ENCODE results near the gene COPS4.
A peak's percentile ranks its signal among the peaks of the same experiment; 100 is the strongest.

The COPS4 gene

DNA sequence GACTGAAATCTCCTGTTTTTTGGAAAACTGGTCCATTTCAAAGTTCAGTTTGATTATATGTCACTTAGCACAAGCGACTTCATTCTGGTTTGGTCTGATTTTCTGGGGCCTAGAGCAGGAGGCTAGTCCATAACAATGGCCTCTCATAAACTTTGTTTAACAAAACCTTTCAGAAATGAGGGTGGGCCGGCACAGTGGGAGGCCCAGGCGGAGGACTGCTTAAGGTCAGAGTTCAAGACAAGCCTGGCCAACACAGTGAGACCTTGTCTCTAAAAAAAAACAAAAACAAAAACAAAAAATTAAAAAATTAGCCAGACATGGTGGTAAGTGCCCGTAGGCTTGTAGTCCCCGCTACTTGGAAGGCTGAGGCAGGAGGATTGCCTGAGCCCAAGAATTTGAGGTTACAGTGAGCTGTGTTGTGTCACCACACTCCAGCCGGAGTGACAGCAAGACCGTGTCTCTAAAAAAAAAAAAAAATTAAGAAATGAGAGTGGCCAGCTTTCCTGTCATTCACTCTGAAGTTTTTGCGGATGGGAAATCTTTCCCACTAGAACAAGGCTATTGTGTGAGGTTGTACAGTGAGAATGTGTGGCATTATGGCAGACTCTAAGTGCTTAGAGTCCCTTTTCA, 80.8 kb downstream of the COPS4 start:
- TF ChIP-seq, protein P1, sequence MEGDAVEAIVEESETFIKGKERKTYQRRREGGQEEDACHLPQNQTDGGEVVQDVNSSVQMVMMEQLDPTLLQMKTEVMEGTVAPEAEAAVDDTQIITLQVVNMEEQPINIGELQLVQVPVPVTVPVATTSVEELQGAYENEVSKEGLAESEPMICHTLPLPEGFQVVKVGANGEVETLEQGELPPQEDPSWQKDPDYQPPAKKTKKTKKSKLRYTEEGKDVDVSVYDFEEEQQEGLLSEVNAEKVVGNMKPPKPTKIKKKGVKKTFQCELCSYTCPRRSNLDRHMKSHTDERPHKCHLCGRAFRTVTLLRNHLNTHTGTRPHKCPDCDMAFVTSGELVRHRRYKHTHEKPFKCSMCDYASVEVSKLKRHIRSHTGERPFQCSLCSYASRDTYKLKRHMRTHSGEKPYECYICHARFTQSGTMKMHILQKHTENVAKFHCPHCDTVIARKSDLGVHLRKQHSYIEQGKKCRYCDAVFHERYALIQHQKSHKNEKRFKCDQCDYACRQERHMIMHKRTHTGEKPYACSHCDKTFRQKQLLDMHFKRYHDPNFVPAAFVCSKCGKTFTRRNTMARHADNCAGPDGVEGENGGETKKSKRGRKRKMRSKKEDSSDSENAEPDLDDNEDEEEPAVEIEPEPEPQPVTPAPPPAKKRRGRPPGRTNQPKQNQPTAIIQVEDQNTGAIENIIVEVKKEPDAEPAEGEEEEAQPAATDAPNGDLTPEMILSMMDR (IDR thresholded peaks at IDR 0.05): no peak
- H3K4me3 ChIP-seq (ENCODE audit: low read depth in 1 of 2, low read length in 1 of 2): no peak overlapping the region
- peak overlapping the region; percentile 91 for H3K27ac ChIP-seq

DNA sequence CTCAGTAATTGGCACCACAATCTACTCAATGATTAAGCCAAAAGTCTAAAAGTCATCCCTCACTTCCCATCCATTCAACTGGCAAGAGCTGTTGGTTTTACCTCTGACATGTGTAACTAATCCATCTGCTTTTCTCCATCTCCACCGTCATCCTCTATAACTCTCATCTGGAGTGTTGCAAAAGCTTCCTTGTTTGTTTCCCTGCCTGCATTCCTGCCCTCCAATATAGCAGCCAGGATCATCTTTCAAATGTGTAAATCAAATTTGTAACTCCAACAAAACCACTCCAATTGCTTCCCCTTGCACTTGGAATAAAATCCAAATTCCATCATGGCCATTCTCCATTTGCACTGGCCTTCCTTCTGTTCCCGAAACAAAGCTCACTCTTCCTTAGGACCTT, 83.9 kb downstream of the COPS4 start:
- H3K4me1 ChIP-seq (ENCODE audit: control insufficient read depth in 1 of 2, insufficient read depth in 1 of 2, low read depth in 1 of 2, low read length in 1 of 2): peaks cover 87 to 97% of the 10 kb centered on the region in 2 experiments
- H3K4me3 ChIP-seq (ENCODE audit: low read depth in 1 of 2, low read length in 1 of 2): no peak overlapping the region
- H3K27ac ChIP-seq: peak overlapping the region; percentile 42
- TF ChIP-seq, protein P1 (IDR thresholded peaks at IDR 0.05): no peak
- no peaks in the 10 kb centered on the region for H3K27me3 ChIP-seq
- no peaks in the 10 kb centered on the region for H3K9me3 ChIP-seq
- H3K36me3 ChIP-seq: no peaks in the 10 kb centered on the region

More for the DNA sequence above, 80.8 kb downstream of the COPS4 start:
- no peaks in the 10 kb centered on the region for H3K27me3 ChIP-seq
- no peaks in the 10 kb centered on the region for H3K9me3 ChIP-seq
- H3K4me1 ChIP-seq (ENCODE audit: control insufficient read depth in 1 of 2, insufficient read depth in 1 of 2, low read depth in 1 of 2, low read length in 1 of 2): peaks cover 86 to 97% of the 10 kb centered on the region in 2 experiments
- no peaks in the 10 kb centered on the region for H3K36me3 ChIP-seq

DNA sequence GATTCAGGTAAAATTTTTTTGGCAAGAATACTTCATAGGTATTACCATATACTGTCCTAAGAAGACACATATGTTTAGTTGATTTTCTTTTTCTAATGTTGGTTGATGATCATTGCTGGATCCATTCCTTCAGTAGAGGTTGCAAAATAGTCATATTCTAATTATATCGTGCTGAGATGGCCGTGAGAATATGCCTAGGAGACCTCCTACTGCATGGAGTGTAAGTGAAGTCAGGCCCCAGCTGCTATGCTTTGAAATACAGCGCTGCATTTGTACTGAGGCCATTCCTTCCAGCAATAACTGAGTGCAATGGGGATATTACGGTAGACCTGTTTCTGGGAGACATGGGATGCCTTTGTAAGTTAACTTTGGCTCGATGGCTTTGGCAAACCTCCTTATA, 86.3 kb downstream of the COPS4 start:
- H3K9me3 ChIP-seq: no peaks in the 10 kb centered on the region
- peak overlapping the region; percentile 56 for H3K27ac ChIP-seq
- H3K36me3 ChIP-seq: no peaks in the 10 kb centered on the region
- H3K27me3 ChIP-seq: no peaks in the 10 kb centered on the region
- TF ChIP-seq, protein P1 (IDR thresholded peaks at IDR 0.05): no peak
- H3K4me1 ChIP-seq (ENCODE audit: control insufficient read depth in 1 of 2, insufficient read depth in 1 of 2, low read depth in 1 of 2, low read length in 1 of 2): peaks cover 87 to 97% of the 10 kb centered on the region in 2 experiments
- no peak overlapping the region for H3K4me3 ChIP-seq (ENCODE audit: low read depth in 1 of 2, low read length in 1 of 2)

DNA sequence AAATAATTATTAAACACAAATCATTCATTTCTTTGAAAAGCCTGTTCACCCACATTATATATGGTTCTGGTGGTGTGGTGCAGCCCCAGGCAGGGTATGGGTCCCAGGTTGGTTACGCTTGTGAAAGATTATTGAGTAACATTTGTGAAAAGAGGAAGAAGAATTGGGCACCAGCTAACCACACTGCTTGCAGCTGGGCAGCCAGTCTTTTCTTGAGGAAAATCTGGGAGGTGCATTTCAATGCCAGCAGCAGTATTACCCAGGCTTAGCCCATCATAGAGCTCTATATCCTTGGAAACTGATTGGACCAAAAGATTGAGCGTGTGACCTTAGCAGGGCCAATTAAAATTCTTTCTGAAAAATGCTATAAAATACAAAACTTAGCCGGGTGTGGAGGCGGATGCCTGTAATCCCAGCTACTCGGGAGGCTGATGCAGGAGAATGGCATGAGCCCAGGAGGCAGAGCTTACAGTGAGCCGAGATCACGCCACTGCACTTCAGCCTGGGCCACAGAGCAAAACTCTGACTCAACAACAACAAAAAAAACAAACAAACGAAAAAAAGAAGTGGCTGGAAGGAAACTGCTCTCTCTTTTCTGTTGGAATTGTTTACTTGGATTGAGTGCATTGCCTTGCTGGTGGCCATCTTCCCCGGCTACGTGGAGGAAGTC, 89.3 kb downstream of the COPS4 start:
- Histone ChIP-seq H3K36me3 (no peaks in the 10 kb centered on the region), H3K27me3 (no peaks in the 10 kb centered on the region), H3K4me3 (ENCODE audit: low read depth in 1 of 2, low read length in 1 of 2) (peak overlapping the region; percentile 34 to 42), H3K27ac (peak overlapping the region; percentile 88), H3K4me1 (ENCODE audit: control insufficient read depth in 1 of 2, insufficient read depth in 1 of 2, low read depth in 1 of 2, low read length in 1 of 2) (peaks cover 96 to 99% of the 10 kb centered on the region in 2 experiments), H3K9me3 (no peaks in the 10 kb centered on the region)
- TF ChIP-seq, protein P1 (IDR thresholded peaks at IDR 0.05): peak; percentile 21

All from neutrophil (primary cell).